Pulmonary artery endothelial cell (primary cell): ENCODE measurements around the gene ISCA2. TPM values are rescaled to one million over a fixed set of nuclear protein-coding genes. Genes with fewer than 3 reads are reported as not detected.

Experiments used
- DNase-seq: peaks from one replicate; pipeline ENCODE4 v3.0.0-alpha.2; 2011; ENCODE audit warnings: low read depth, low spot score
- total RNA-seq: library from RNA; depleted of rRNA; stranded (reverse); fragments of >200 nt; gene quantifications from 2 replicates; pipeline ENCODE4 v1.2.3, GENCODE V29; 2014

Gene ISCA2
- total RNA-seq, 1 donor from 2014 or later: 12.0 TPM

DNA sequence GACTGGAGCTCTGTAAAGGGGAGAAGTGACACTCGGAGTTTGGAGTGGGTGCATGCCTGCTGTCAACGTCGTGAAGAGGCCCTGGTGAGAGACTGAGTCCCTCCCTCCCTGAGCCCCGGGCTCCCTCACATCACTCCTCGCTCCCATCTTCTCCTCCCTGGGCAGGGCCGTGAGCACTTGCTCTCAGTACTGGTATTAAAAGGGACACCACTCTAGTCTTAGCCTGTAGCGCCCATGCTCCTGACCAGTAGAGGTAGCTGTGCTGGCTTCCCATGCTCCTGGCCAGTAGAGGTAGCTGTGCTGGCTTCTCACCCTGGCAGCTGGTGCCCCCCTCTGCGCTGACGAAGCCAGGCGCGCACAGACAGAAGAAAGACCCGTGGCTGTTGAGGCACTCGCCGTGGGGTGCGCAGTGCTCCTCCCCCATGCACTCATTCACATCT lies 14.7 kb downstream of the ISCA2 start:
- DNase-seq: no peak

- no peak for DNase-seq
These were observed 15.4 kb downstream of the ISCA2 start for GRCh38 chr14:74508844-74509428.

GRCh38 chr14:74509587-74510222 lies 16.1 kb downstream of the ISCA2 start:
- DNase-seq: no peak

DNA sequence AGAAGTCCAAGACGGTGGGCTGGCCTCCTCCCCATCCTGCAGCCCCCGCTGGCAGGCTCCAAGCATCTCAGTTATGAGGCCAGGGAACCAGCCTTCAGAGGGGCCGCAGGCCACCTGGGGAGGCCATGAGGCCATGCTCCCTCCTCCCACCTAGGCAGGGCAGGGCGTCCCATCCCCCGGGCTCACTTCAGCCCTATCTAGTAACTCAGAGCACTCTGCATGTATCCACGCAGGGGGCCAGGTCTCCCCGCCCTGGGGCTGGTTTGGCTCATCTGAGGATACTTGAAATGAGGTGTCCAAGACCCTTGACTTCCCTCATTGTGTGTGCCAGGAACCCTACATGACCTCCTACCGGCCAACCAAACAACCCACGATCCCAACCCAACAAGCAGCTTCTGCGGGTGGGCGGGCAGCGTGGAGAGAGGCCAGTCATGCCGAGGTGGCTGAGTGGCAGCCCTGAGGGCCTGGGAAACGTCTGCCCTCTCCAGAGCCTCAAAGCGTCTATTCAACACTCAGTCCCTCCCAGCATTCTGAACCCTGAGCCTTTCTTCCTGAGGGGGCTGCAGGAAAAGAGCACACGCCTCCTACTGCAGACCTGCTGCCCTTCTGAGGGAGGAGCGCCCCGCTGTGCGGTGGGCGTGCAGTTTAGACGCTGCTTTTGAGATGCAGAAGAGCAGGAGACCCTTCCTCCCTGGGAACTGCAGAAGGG lies 16.8 kb downstream of the ISCA2 start:
- no peak for DNase-seq

- DNase-seq: no peak
These were observed 17.4 kb downstream of the ISCA2 start for GRCh38 chr14:74510959-74511409.

DNA sequence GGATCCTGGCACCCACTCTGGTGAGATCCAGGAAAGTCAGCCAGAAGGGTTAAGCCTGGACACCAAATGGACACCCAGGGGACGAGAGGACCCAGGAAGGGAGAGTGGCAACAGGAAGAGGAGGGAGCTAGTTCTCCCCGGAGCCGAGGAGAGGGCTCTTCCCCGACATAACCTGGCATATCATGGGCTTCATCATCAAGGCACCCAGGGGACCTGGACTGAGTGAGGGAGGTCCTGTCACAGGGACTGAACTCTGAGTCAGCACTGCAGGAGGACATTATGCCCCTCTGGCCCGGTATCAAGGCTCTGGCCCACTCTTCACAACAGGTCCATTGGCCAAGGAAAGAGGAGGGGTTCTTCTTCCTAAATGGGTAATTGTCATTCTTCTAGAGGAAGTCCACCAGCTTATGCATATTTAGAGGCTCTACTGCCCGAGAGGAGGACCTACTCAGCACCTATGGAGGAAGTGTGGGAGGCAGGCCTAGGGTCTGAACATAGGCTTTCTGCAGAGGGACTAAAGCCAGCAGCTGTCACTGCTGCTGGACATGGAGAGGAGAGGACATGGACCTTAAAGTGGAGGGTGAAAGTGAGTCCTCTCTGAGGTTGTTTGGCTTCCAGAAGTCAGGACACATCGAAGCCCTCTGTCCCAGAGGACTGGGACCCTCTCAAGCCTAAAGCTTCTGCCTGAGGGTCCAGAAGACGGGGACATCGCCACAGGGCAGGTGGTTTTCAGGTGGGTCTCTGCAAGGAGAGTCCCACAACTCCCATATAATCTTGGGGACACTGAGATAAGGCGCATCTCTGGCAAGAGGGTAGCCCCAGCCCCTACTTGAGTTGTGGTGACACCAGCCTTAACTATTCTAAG lies 18.6 kb downstream of the ISCA2 start:
- DNase-seq: no peak

DNA sequence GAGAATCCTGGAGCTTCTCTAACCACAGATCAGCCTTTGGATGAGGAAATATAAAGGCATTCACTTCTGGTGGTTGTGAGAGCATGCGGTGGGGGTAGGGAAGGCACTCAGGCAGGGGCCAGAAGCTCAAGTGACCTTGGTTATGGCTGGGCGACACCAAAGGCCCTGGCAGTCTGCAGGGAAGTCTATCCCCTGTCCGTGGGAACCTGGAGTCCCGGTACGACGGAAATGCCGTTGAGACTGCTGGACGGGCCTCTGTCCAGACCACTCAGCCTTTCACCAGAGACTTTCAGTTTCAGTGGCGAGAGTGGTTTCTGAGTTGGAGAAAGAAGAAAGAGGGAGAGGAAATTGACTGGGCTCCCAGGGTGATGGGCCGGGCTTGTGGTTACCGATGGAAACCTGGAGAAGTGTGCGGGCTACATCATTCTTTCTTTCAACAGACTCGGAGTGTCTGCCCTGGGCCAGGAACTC lies 20.9 kb downstream of the ISCA2 start:
- DNase-seq: no peak

GRCh38 chr14:74515891-74516412 lies 22.4 kb downstream of the ISCA2 start:
- no peak for DNase-seq

GRCh38 chr14:74516451-74517160 lies 23.0 kb downstream of the ISCA2 start:
- no peak for DNase-seq

GRCh38 chr14:74517731-74518130 lies 24.2 kb downstream of the ISCA2 start:
- no peak for DNase-seq

DNA sequence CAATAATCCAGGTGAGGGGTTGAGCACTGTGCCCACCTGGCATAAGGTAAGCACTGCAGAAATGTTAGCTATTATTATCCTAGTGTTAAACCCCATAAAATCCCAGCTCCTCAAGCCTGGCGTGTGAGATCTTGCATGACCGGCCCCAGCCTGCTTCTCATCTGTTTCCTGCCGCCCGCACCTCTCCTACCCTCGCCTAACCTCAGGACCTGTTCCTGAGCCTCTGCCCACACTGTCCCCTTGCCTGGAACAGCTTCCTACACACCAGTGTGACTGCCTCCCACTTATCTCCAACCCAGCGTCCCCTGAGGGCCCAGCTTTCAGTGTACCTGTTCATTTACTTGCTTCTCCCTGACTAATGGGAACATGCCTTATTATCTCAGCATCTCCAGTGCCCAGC lies 24.7 kb downstream of the ISCA2 start:
- DNase-seq: no peak

GRCh38 chr14:74519316-74520074 lies 25.9 kb downstream of the ISCA2 start:
- DNase-seq: no peak

DNA sequence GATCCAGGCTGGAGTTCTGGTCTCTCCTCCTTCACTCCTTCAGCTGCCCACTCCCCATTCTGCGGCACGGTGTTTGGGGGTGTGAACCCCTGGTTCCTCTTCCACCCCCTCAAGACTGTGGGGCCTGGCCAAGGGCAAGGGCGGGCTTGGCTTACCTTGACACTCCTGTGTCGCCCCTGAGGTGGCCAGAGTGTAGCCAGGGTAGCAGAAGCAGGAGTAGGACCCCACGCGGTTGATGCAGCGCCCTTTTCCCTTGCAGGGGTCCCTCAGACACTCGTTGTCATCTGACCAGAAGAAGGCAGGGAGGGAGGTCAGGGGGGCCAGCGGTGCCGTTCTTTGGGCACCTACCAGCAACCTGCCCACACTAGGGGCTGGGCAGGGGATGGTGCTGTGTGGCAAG lies 28.2 kb downstream of the ISCA2 start:
- DNase-seq: no peak

DNA sequence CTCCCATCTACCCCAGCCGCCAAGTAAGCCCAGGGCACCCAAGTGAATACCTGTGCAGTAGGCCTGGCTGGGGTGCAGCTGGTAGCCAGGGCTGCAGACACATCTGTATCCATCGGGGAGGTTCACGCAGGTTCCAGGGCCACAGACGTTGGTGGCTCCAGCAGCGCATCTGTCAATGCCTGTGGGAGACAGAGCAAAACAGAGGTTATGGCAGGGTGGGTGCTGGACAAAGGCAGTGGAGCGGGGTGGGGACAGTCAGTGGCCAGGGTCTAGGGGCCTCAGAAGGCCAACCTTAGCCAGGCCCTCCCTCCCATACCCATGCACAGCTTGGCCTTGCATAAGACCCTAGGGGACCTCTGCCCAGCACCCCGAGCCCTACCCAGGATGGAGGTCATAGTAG lies 29.2 kb downstream of the ISCA2 start:
- no peak for DNase-seq

- no peak for DNase-seq
These were observed 30.7 kb downstream of the ISCA2 start for GRCh38 chr14:74524076-74524811.

- DNase-seq: no peak
These were observed 31.2 kb downstream of the ISCA2 start for GRCh38 chr14:74524812-74525135.

DNA sequence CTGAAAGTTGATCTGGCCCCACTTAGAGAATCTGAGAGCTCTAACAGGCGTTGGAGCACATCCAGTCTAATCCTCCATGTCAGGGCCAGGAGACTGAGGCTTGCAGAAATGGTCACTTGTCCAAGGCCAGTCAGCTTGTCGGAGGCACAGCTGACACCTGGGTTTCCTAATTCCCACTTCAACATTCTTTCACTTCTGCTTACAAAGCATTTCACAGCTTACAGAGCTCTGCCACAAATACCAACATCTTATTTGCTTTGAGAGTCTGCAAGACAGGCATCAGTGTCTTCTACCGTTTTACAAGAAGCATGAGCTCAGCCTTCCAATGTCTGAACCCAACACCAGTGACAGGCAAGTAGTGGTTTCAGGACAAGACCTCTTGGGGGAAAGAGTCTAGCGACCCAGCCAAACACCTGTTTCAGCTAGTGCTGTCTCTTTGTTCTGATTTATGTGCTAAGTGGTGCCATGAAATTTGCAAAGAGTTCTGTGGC lies 31.8 kb downstream of the ISCA2 start:
- DNase-seq: no peak

GRCh38 chr14:74526854-74527585 lies 33.5 kb downstream of the ISCA2 start:
- DNase-seq: no peak
